Upper lobe of right lung (tissue), 1 donor: ENCODE data around the gene MPHOSPH9. TPM values are rescaled to one million over a fixed set of nuclear protein-coding genes. Genes with fewer than 3 reads are reported as not detected.

Source experiments
- ATAC-seq: fragments of 200-7000 bp; cut with Tn5 transposase; one replicate; pipeline ENCODE4 v1.9.1; 2020; ENCODE audit warnings: mild to moderate bottlenecking, moderate library complexity
- DNase-seq: peaks from one replicate; pipeline ENCODE4 v3.0.0-alpha.2; 2020
- H3K27ac ChIP-seq: fragments of 200-600 bp; one replicate; pipeline ENCODE4 v1.8.0; 2022
- H3K27me3 ChIP-seq: fragments of 200-600 bp; one replicate; pipeline ENCODE4 v1.8.0; 2022; ENCODE audit warnings: mild to moderate bottlenecking
- H3K36me3 ChIP-seq: fragments of 200-600 bp; one replicate; pipeline ENCODE4 v1.8.0; 2022
- H3K4me1 ChIP-seq: fragments of 200-600 bp; one replicate; pipeline ENCODE4 v1.8.0; 2022
- H3K4me3 ChIP-seq: fragments of 200-600 bp; one replicate; pipeline ENCODE4 v1.8.0; 2022; ENCODE audit warnings: mild to moderate bottlenecking
- H3K9me3 ChIP-seq: fragments of 200-600 bp; one replicate; pipeline ENCODE4 v1.8.0; 2022
- intact Hi-C: fragments of 100-400 bp; cut with DNase I; formaldehyde crosslinking; loops from one replicate; pipeline ENCODE4 v1.11.0; 2022
- total RNA-seq: library from RNA; stranded (reverse); fragmentation: NEBNext Ultra II Directional; extraction: Animal tissue kit (Norgen Biotek cat#: 25700); gene quantifications from one replicate; pipeline ENCODE4 v1.2.1, GENCODE V29; 2021
- TF ChIP-seq, protein P1 (sequence below): fragments of 200-600 bp; IDR thresholded peaks from one replicate; pipeline ENCODE4 v1.8.0; 2022; ENCODE audit warnings: antibody characterized with exemption
- donor health status: DM: no; HTN: yes; CAD: no; lungs with severe emphysema.

MPHOSPH9 gene
- total RNA-seq, 1 donor from 2014 or later = 20.3 TPM

DNA sequence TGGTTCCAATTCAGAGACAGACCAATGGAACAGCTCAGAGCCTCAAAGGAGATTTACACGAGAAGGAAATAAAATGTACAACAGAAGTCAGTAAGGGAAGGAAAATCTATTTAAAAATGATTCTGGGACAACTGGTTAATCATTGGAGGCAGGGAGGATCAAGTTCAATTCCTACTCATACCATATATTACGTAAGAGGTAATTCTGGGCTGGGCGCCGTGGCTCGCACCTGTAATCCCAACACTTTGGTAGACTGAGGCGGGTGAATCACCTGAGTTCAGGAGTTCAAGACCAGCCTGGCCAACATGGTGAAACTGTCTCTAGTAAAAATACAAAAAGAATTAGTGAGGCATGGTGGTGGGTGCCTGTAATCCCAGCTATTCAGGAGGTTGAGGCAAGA lies 45.3 kb downstream of the MPHOSPH9 start:
- Histone ChIP-seq H3K9me3 (no peaks in the 10 kb centered on the region), H3K36me3 (peaks cover 16% of the 10 kb centered on the region), H3K4me1 (no peaks in the 10 kb centered on the region), H3K27me3 (no peaks in the 10 kb centered on the region), H3K4me3 (no peak overlapping the region), H3K27ac (no peak overlapping the region)
- ATAC-seq = no peak
- no peak for DNase-seq
- intact Hi-C loops = no loop called here
- TF ChIP-seq, protein P1, sequence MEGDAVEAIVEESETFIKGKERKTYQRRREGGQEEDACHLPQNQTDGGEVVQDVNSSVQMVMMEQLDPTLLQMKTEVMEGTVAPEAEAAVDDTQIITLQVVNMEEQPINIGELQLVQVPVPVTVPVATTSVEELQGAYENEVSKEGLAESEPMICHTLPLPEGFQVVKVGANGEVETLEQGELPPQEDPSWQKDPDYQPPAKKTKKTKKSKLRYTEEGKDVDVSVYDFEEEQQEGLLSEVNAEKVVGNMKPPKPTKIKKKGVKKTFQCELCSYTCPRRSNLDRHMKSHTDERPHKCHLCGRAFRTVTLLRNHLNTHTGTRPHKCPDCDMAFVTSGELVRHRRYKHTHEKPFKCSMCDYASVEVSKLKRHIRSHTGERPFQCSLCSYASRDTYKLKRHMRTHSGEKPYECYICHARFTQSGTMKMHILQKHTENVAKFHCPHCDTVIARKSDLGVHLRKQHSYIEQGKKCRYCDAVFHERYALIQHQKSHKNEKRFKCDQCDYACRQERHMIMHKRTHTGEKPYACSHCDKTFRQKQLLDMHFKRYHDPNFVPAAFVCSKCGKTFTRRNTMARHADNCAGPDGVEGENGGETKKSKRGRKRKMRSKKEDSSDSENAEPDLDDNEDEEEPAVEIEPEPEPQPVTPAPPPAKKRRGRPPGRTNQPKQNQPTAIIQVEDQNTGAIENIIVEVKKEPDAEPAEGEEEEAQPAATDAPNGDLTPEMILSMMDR = no peak

GRCh38 chr12:123180171-123180570 lies 52.8 kb downstream of the MPHOSPH9 start:
- H3K9me3 ChIP-seq = no peaks in the 10 kb centered on the region
- no peaks in the 10 kb centered on the region for H3K4me1 ChIP-seq
- H3K4me3 ChIP-seq = no peak overlapping the region
- no peak for ATAC-seq
- no peak overlapping the region for H3K27ac ChIP-seq
- no peak for DNase-seq
- H3K27me3 ChIP-seq = no peaks in the 10 kb centered on the region
- TF ChIP-seq, protein P1 = no peak
- intact Hi-C loops = no loop called here
- peaks cover 34% of the 10 kb centered on the region for H3K36me3 ChIP-seq

DNA sequence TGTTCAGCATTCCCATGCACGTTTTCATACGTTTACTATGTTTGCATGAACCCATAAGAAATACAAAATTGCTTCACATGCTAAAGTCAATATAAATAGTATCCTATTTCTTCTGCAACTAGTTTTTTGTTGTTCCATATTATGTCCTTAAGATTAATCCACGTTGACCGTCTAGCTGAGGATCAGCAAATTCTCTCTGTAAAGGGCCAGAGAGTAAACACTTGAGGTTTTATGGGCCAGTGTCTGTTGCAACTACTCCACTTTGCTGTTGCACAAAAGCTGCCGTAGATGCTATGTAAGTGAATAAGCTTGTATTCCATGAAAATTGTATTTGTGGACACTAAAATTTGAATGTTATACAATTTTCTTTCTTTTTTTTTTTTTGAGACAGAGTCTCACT lies 61.0 kb downstream of the MPHOSPH9 start:
- Histone ChIP-seq H3K27ac (no peak overlapping the region), H3K4me3 (no peak overlapping the region), H3K36me3 (peaks cover 16% of the 10 kb centered on the region), H3K4me1 (no peaks in the 10 kb centered on the region), H3K9me3 (no peaks in the 10 kb centered on the region), H3K27me3 (no peaks in the 10 kb centered on the region)
- no peak for ATAC-seq
- no peak for DNase-seq
- intact Hi-C loops = no loop called here
- TF ChIP-seq, protein P1 = no peak

- no peak for ATAC-seq
- H3K27me3 ChIP-seq = no peaks in the 10 kb centered on the region
- DNase-seq = no peak
- intact Hi-C loops = no loop called here
- H3K4me1 ChIP-seq = no peaks in the 10 kb centered on the region
- H3K36me3 ChIP-seq = peaks cover 26% of the 10 kb centered on the region
- no peak overlapping the region for H3K27ac ChIP-seq
- no peak overlapping the region for H3K4me3 ChIP-seq
- TF ChIP-seq, protein P1 = no peak
- H3K9me3 ChIP-seq = no peaks in the 10 kb centered on the region
Measured at GRCh38 chr12:123167329-123167728, 65.6 kb downstream of the MPHOSPH9 start.

- Histone ChIP-seq H3K9me3 (no peaks in the 10 kb centered on the region), H3K27me3 (no peaks in the 10 kb centered on the region), H3K4me1 (no peaks in the 10 kb centered on the region), H3K36me3 (peaks cover 23% of the 10 kb centered on the region), H3K27ac (peak overlapping the region; percentile 39), H3K4me3 (no peak overlapping the region)
- no peak for DNase-seq
- TF ChIP-seq, protein P1 = no peak
- ATAC-seq = peak; percentile 74
- intact Hi-C loops = no loop called here
Measured at GRCh38 chr12:123165537-123165936, 67.4 kb downstream of the MPHOSPH9 start.

DNA sequence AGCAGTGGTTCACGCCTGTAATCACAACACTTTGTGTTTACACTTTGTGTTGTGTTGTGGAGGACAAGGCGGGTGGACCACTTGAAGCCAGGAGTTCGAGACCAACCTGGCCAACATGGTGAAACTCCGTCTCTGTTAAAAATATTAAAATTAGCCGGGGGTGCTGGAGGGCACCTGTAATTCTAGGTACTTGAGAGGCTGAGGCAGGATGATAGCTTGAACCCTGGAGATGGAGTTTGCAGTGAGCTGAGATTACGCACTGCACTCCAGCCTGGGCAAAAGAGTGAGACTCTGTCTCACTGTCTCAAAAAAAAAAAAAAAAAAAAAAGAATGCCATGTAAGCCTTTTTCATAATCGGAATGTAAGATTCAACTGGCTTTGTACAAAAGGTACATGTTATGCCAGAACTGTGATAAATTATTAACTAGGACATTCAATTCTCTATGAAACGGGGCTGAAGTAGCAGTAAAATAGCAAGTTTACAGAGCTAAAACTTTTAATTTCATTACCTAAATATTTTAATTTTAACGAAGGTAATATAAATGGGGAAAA lies 68.2 kb downstream of the MPHOSPH9 start:
- peak overlapping the region; percentile 39 for H3K27ac ChIP-seq
- DNase-seq (no peak), ATAC-seq (peak; percentile 30)
- TF ChIP-seq, protein P1 = no peak
- H3K4me1 ChIP-seq = no peaks in the 10 kb centered on the region
- H3K4me3 ChIP-seq = no peak overlapping the region
- intact Hi-C loops = no loop called here
- H3K9me3 ChIP-seq = no peaks in the 10 kb centered on the region
- H3K27me3 ChIP-seq = no peaks in the 10 kb centered on the region
- H3K36me3 ChIP-seq = peaks cover 19% of the 10 kb centered on the region
